HG03575 (cell line): ENCODE results near the gene LRRC25.
"Not testable (repeated sequence)": the region's sequence is repeated elsewhere in the genome, so short reads cannot be mapped to it uniquely, and the experiment has no call there.

Experiments used
- ATAC-seq: cut with Tn5 transposase; IDR thresholded peaks from one replicate; pipeline ENCODE4 v1.9.1; 2021; ENCODE audit not compliant: unreplicated experiment, insufficient number of reproducible peaks, low FRiP score; ENCODE audit errors: extremely low read depth

Gene LRRC25

DNA sequence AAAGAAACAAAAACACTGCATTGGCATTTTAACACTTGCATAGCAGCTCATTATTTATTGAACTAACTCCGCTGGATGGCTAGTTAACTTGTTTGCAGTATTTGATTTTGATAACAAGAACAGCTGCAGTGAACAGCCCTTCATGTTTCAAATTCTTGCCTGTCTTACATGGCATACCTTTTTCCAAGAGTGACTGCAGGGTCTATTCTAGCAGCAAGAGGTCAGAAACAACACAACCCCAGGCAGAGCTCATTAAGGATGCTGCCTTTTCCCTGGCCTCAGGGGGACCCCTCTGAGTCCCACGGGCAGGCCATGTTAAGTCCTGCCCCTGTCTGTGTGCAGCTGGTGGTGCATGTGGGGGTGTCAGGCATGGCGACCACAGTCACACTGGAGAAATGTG, 40.4 kb downstream of the LRRC25 start:
- no peak for ATAC-seq

GRCh38 chr19:18354743-18355142, 42.7 kb downstream of the LRRC25 start:
- ATAC-seq = not testable (repeated sequence)

DNA sequence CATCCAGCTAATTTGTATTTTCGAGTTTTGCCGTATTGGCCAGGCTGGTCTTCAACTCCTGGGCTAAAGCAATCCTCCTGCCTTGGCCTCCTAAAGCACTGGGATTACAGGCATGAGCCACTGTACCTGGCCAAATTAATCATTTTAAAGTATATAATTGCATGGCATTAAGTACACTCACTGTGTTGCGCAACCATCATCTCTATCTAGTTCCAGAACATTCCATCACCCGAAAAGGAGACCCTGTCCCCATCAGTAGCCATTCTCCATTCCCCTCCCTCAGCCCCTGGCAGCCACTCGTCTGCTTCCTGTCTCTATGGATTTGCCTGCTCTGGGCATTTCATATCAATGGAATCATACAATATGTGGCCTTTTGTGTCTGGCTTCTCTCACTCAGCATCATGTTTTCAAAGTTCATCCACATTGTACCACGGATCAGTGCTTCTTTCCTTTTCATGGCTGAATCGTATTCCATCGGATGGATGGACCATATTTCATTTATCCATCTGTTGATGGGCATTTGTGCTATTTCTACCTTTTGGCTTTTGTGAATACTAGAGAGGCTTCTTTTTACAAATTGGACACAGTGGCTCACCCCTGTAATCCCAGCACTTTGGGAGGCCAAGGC, 43.9 kb downstream of the LRRC25 start:
- no peak for ATAC-seq

DNA sequence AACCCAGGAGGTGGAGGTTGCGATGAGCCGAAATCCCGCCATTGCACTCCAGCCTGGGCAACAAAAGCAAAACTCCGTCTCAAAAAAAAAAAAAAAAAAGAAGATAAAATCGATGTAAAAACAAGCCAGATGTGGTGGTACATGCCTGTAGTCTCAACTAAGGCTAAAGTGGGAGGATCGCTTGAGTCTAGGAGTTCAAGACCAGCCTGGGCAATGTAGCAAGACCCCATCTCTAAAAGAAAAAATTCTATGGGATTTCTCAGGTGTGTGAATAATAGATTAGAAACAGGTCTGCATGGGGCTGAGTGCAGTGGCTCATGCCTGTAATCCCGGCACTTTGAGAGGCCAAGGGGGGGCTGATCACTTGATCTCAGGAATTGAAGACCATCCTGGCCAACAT, 45.9 kb downstream of the LRRC25 start:
- ATAC-seq = no peak

- ATAC-seq = no peak
Measured at GRCh38 chr19:18350490-18350889, 46.9 kb downstream of the LRRC25 start.

DNA sequence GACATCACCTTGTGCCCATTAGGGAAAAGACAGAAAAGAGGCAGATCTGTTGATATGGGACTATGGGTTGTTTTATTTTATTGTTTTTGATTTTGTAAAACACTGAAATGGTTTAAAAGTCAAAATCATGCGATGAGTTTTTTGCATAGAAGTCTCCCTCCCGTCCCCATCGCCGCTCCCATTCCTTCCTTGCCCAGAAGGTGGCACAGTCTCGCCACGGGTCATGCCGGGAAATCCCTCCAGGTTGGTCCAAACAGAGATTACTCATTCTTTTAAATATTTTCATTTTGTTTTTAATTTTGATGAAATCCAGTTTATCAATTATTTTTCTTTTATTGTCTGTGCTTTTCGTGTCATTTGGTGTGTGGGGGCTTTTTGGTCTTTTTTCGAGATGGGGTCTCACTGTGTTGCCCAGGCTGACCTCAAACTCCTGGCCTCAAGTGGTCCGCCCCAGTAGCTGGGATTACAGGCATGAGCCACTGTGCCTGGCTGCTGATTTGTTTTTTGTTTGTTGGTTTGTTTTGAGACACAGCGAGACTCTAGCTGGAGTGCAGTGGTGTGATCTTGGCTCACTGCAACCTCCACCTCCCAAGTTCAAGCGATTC, 47.8 kb downstream of the LRRC25 start:
- ATAC-seq = no peak

DNA sequence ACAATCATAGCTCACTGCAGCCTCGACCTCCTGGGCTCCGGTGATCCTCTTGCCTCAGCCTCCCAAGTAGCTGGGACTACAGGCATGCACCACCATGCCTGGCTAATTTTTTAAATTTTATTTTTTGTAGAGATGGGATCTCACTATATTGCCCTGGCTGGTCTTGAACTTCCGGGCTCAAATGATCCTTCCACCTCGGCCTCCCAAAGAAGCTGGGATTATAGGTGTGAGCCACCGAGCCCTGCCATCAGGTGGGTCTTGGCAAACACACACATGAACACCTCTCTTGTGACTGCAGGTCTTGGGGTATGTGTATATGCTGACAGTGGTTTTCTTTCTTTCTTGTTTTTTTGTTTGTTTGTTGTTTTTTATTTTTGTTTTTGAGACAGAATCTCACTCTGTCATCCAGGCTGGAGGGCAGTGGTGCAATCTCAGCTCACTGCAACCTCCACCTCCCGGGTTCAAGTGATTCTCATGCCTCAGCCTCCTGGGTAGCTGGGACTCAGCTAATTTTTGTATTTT, 48.5 kb downstream of the LRRC25 start:
- ATAC-seq = not testable (repeated sequence)

- ATAC-seq = no peak
Measured at GRCh38 chr19:18348171-18348570, 49.3 kb downstream of the LRRC25 start.

- no peak for ATAC-seq
Measured at GRCh38 chr19:18346091-18346490, 51.3 kb downstream of the LRRC25 start.

GRCh38 chr19:18345296-18345695, 52.1 kb downstream of the LRRC25 start:
- no peak for ATAC-seq

- ATAC-seq = no peak
Measured at GRCh38 chr19:18344582-18344950, 52.9 kb downstream of the LRRC25 start.

- ATAC-seq = no peak
Measured at GRCh38 chr19:18342090-18342632, 55.3 kb downstream of the LRRC25 start.
